Stimulated activated CD4-positive, alpha-beta T cell treated with anti-CD3 and anti-CD28 coated beads, Interleukin-1b, Interleukin-23, amount 100 ng/mL, for 24 hours (primary cell): ENCODE data around the gene AFF4.

ENCODE experiments used
- DNase-seq, 4 experiments: peaks; one replicate each; pipeline ENCODE4 v3.0.0-alpha.2; 2020; ENCODE audit warnings: low read depth in 4 of 4, low spot score in 1 of 4

The AFF4 gene

GRCh38 chr5:132895719-132896305, 67.6 kb downstream of the AFF4 start:
- no peak for DNase-seq

- no peak for DNase-seq
Observed at GRCh38 chr5:132890817-132891216, 72.6 kb downstream of the AFF4 start.

- no peak for DNase-seq
Observed at GRCh38 chr5:132889501-132889900, 73.9 kb downstream of the AFF4 start.

- DNase-seq: no peak
Observed at GRCh38 chr5:132887283-132887682, 76.2 kb downstream of the AFF4 start.

- DNase-seq: no peak
Observed at GRCh38 chr5:132886064-132886823, 77.2 kb downstream of the AFF4 start.

- no peak for DNase-seq
Observed at GRCh38 chr5:132884548-132884947, 78.9 kb downstream of the AFF4 start.

- DNase-seq: no peak
Observed at GRCh38 chr5:132883261-132883834, 80.1 kb downstream of the AFF4 start.

- no peak for DNase-seq
Observed at GRCh38 chr5:132877938-132878337, 85.5 kb downstream of the AFF4 start.

- no peak for DNase-seq
Observed at GRCh38 chr5:132877466-132877865, 86.0 kb downstream of the AFF4 start.

- DNase-seq: no peak
Observed at GRCh38 chr5:132876020-132876759, 87.2 kb downstream of the AFF4 start.

GRCh38 chr5:132873930-132874271, 89.5 kb downstream of the AFF4 start:
- no peak for DNase-seq

- no peak for DNase-seq
Observed at GRCh38 chr5:132873119-132873929, 90.1 kb downstream of the AFF4 start, which contains the start of gene LEAP2. Gene LEAP2, plus strand, starts transcription at chr5:132873668. Its CDS starts 27 bp downstream, at chr5:132873695.

GRCh38 chr5:132872788-132873118, 90.7 kb downstream of the AFF4 start:
- no peak for DNase-seq

GRCh38 chr5:132871459-132872284, 91.8 kb downstream of the AFF4 start:
- no peak for DNase-seq

- DNase-seq: no peak
Observed at GRCh38 chr5:132870801-132871200, 92.6 kb downstream of the AFF4 start.

GRCh38 chr5:132868754-132869153, 94.7 kb downstream of the AFF4 start:
- no peak for DNase-seq

GRCh38 chr5:132867046-132867451, 96.4 kb downstream of the AFF4 start:
- DNase-seq: no peak

- DNase-seq: peak; percentile 68 to 86 (median 79)
Observed at GRCh38 chr5:132866342-132867045, 96.9 kb downstream of the AFF4 start, which contains the start of the genes GDF9 and UQCRQ. Gene GDF9, minus strand, starts transcription at chr5:132866469. Its CDS starts 1,936 bp downstream, at chr5:132864533. Gene UQCRQ, plus strand, starts transcription at chr5:132866642. Its CDS starts 240 bp downstream, at chr5:132866882.

- no peak for DNase-seq
Observed at GRCh38 chr5:132865668-132866341, 97.6 kb downstream of the AFF4 start.
